HCT116 (cell line): ENCODE results near the gene IL36RN.

Source experiments
- CEBPB ChIP-seq: IDR thresholded peaks from 2 replicates; pipeline ENCODE4 v1.6.1; 2012; ENCODE audit warnings: low read depth
- CTCF ChIP-seq, 3 experiments: fragments of 200-600 bp in 1 of 3; sonication (generic) in 1 of 3; IDR thresholded peaks in 2 of 3; conservative IDR thresholded peaks in 1 of 3; 2 replicates each; pipeline ENCODE4 v1.5.1; 2012 to 2017; ENCODE audit warnings: low read depth in 2 of 3, low read length in 2 of 3, antibody characterized with exemption in 1 of 3, borderline replicate concordance in 1 of 3, control low read depth in 1 of 3, mild to moderate bottlenecking in 1 of 3, mixed read lengths in 1 of 3, mixed run types in 1 of 3, moderate library complexity in 1 of 3; ENCODE audit not compliant: insufficient read depth in 1 of 3
- EGR1 ChIP-seq: IDR thresholded peaks from 2 replicates; pipeline ENCODE4 v1.6.1; 2012; ENCODE audit warnings: low read depth
- EZH2 ChIP-seq: fragments of 200-600 bp; sonication (generic); IDR thresholded peaks from 2 replicates; pipeline ENCODE4 v1.6.1; 2017; ENCODE audit warnings: antibody characterized with exemption, mixed run types
- MAX ChIP-seq: IDR thresholded peaks from 2 replicates; pipeline ENCODE4 v1.6.1; 2012
- POLR2A ChIP-seq: IDR thresholded peaks from 2 replicates; pipeline ENCODE4 v1.7.0; 2011; ENCODE audit warnings: borderline replicate concordance; ENCODE audit not compliant: insufficient read depth, insufficient read length; ENCODE audit errors: extremely low read depth
- POLR2AphosphoS5 ChIP-seq: IDR thresholded peaks from 2 replicates; pipeline ENCODE4 v1.6.1; 2011; ENCODE audit warnings: mild to moderate bottlenecking, low read depth, low read length, moderate library complexity
- RAD21 ChIP-seq: IDR thresholded peaks from 2 replicates; pipeline ENCODE4 v1.6.1; 2012; ENCODE audit warnings: low read depth, mild to moderate bottlenecking
- REST ChIP-seq: IDR thresholded peaks from 2 replicates; pipeline ENCODE4 v1.6.1; 2012; ENCODE audit warnings: low read depth
- SP1 ChIP-seq: IDR thresholded peaks from 2 replicates; pipeline ENCODE4 v1.6.1; 2012; ENCODE audit warnings: low read depth
- ZBTB33 ChIP-seq: IDR thresholded peaks from 2 replicates; pipeline ENCODE4 v1.6.1; 2011; ENCODE audit warnings: mild to moderate bottlenecking, low read length, moderate library complexity; ENCODE audit not compliant: insufficient replicate concordance; ENCODE audit errors: extremely low read depth

GRCh38 chr2:113075600-113075999 is 16.6 kb downstream of the IL36RN start:
- TF ChIP-seq SP1, result no peak
- no peak for TF ChIP-seq CEBPB
- no peak for TF ChIP-seq CTCF (IDR thresholded peaks at IDR 0.05 in 2 of 3, conservative IDR thresholded peaks at IDR 0.05 in 1 of 3; ENCODE audit: borderline replicate concordance in 1 of 3, insufficient read depth in 1 of 3, low read depth in 2 of 3, low read length in 2 of 3)
- TF ChIP-seq EGR1, result no peak
- TF ChIP-seq EZH2, result no peak
- no peak for TF ChIP-seq POLR2A
- no peak for TF ChIP-seq REST
- TF ChIP-seq POLR2AphosphoS5, result no peak
- no peak for TF ChIP-seq ZBTB33
- TF ChIP-seq MAX, result no peak
- no peak for TF ChIP-seq RAD21
